Panc1 (cell line): ENCODE data around the gene PREPL. TPM values are rescaled to one million over a fixed set of nuclear protein-coding genes. Genes with fewer than 3 reads are reported as not detected.

ENCODE experiments used
- ATAC-seq: fragments of 200-7000 bp; cut with Tn5 transposase; 2 replicates; pipeline ENCODE4 v1.9.1; 2020; ENCODE audit warnings: mild to moderate bottlenecking, moderate library complexity
- BruUV-seq: library from RNA; stranded (reverse); fragments of 400-500 nt; replicated peaks from 2 replicates; lab custom pipeline; 2021; lab: Mats Ljungman, UMichigan
- CTCF ChIA-PET: fragments of 300-600 bp; sonication (Branson Sonifier 250); formaldehyde crosslinking; loops from one replicate; lab custom pipeline; 2022; ENCODE audit warnings: antibody characterized with exemption; lab: Charles Lee
- POLR2A ChIA-PET: fragments of 300-600 bp; sonication (Branson Sonifier 250); formaldehyde crosslinking; loops from one replicate; lab custom pipeline; 2022; ENCODE audit warnings: antibody characterized with exemption; lab: Charles Lee
- DNase-seq: peaks from one replicate; pipeline ENCODE4 v3.0.0-alpha.2; 2010; ENCODE audit warnings: low read depth, low spot score
- H3K27ac ChIP-seq: 2 replicates; pipeline ENCODE4 v1.5.1; 2011; ENCODE audit warnings: mild to moderate bottlenecking, low read length, inconsistent platforms
- H3K27me3 ChIP-seq: fragments of 200-500 bp; sonication (Bioruptor generic); 2 replicates; pipeline ENCODE4 v1.6.0; 2014; ENCODE audit warnings: low read length, inconsistent platforms; ENCODE audit not compliant: control insufficient read depth, insufficient read depth
- H3K36me3 ChIP-seq: fragments of 200-500 bp; sonication (Bioruptor generic); 2 replicates; pipeline ENCODE4 v1.5.1; 2014; ENCODE audit warnings: inconsistent platforms, mild to moderate bottlenecking, low read length, moderate library complexity; ENCODE audit not compliant: control insufficient read depth, insufficient read depth
- H3K4me1 ChIP-seq: 2 replicates; pipeline ENCODE4 v1.5.1; 2011; ENCODE audit warnings: inconsistent platforms, mild to moderate bottlenecking, low read length, moderate library complexity; ENCODE audit not compliant: control insufficient read depth, insufficient read depth
- H3K4me3 ChIP-seq, 2 experiments: 2 replicates each; pipeline ENCODE4 v1.5.1; 2011 to 2012; ENCODE audit warnings: low read depth in 2 of 2, low read length in 2 of 2, mild to moderate bottlenecking in 2 of 2, inconsistent platforms in 1 of 2, moderate library complexity in 1 of 2
- H3K9me3 ChIP-seq: fragments of 200-500 bp; sonication (Bioruptor generic); 2 replicates; pipeline ENCODE4 v1.5.1; 2014; ENCODE audit warnings: low read depth, mild to moderate bottlenecking, inconsistent platforms, low read length, moderate library complexity; ENCODE audit not compliant: control insufficient read depth, insufficient read depth
- POLR2AphosphoS5 ChIP-seq: IDR thresholded peaks from 2 replicates; pipeline ENCODE4 v1.6.1; 2012; ENCODE audit warnings: mild to moderate bottlenecking, low read depth, low read length, moderate library complexity
- SIN3A ChIP-seq: IDR thresholded peaks from 2 replicates; pipeline ENCODE4 v1.6.1; 2012; ENCODE audit warnings: low read depth, mild to moderate bottlenecking, low read length, moderate library complexity, borderline replicate concordance; ENCODE audit not compliant: insufficient read depth
- TCF7L2 ChIP-seq: IDR thresholded peaks from 2 replicates; pipeline ENCODE4 v1.6.1; 2011; ENCODE audit warnings: mild to moderate bottlenecking, low read depth, low read length, inconsistent platforms
- in situ Hi-C: cut with HindIII; loops from 2 replicates; pipeline ENCODE4 v1.10.0; 2016; ENCODE audit warnings: low sequenced_read_pairs, low pct_unique_long_range_greater_than_20kb
- intact Hi-C: fragments of 100-400 bp; cut with micrococcal nuclease; formaldehyde crosslinking; loops from one replicate; pipeline ENCODE4 v1.10.0; 2022; ENCODE audit not compliant: unreplicated experiment
- total RNA-seq: library from RNA; stranded (reverse); gene quantifications from one replicate; pipeline ENCODE4 v1.2.1, GENCODE V29; 2021; ENCODE audit not compliant: unreplicated experiment
- TF ChIP-seq, protein P1 (sequence below): fragments of 450-650 bp; IDR thresholded peaks from 2 replicates; pipeline ENCODE4 v1.5.1; 2017; ENCODE audit warnings: mild to moderate bottlenecking
- TF ChIP-seq, protein P2 (sequence below), 2 experiments: IDR thresholded peaks; 2 replicates each; pipeline ENCODE4 v1.6.1; 2011 to 2012; ENCODE audit warnings: low read depth in 2 of 2, control low read depth in 1 of 2, low read length in 1 of 2, mild to moderate bottlenecking in 1 of 2, moderate library complexity in 1 of 2; ENCODE audit not compliant: insufficient read depth in 1 of 2

PREPL gene
- total RNA-seq, 1 experiment from 2014 or later: 42.5 TPM

GRCh38 chr2:44295113-44295512 is 66.2 kb downstream of the PREPL start:
- POLR2A ChIA-PET: no interaction called here
- no peaks in the 10 kb centered on the region for H3K27me3 ChIP-seq
- H3K4me3 ChIP-seq: no peak overlapping the region
- BruUV-seq: no TSS peak
- in situ Hi-C loops (no loop called here), intact Hi-C loops (no loop called here)
- H3K4me1 ChIP-seq: peaks cover 12% of the 10 kb centered on the region
- CTCF ChIA-PET: no interaction called here
- H3K36me3 ChIP-seq: no peaks in the 10 kb centered on the region
- no peak for DNase-seq
- H3K27ac ChIP-seq: peak overlapping the region; percentile 66; the same call in 1 of the 2 replicates
- H3K9me3 ChIP-seq: no peaks in the 10 kb centered on the region
- ATAC-seq: no peak
- TF ChIP-seq, protein P1, sequence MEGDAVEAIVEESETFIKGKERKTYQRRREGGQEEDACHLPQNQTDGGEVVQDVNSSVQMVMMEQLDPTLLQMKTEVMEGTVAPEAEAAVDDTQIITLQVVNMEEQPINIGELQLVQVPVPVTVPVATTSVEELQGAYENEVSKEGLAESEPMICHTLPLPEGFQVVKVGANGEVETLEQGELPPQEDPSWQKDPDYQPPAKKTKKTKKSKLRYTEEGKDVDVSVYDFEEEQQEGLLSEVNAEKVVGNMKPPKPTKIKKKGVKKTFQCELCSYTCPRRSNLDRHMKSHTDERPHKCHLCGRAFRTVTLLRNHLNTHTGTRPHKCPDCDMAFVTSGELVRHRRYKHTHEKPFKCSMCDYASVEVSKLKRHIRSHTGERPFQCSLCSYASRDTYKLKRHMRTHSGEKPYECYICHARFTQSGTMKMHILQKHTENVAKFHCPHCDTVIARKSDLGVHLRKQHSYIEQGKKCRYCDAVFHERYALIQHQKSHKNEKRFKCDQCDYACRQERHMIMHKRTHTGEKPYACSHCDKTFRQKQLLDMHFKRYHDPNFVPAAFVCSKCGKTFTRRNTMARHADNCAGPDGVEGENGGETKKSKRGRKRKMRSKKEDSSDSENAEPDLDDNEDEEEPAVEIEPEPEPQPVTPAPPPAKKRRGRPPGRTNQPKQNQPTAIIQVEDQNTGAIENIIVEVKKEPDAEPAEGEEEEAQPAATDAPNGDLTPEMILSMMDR: no peak
- TF ChIP-seq TCF7L2 (no peak), SIN3A (no peak), POLR2AphosphoS5 (no peak)
- TF ChIP-seq, protein P2, sequence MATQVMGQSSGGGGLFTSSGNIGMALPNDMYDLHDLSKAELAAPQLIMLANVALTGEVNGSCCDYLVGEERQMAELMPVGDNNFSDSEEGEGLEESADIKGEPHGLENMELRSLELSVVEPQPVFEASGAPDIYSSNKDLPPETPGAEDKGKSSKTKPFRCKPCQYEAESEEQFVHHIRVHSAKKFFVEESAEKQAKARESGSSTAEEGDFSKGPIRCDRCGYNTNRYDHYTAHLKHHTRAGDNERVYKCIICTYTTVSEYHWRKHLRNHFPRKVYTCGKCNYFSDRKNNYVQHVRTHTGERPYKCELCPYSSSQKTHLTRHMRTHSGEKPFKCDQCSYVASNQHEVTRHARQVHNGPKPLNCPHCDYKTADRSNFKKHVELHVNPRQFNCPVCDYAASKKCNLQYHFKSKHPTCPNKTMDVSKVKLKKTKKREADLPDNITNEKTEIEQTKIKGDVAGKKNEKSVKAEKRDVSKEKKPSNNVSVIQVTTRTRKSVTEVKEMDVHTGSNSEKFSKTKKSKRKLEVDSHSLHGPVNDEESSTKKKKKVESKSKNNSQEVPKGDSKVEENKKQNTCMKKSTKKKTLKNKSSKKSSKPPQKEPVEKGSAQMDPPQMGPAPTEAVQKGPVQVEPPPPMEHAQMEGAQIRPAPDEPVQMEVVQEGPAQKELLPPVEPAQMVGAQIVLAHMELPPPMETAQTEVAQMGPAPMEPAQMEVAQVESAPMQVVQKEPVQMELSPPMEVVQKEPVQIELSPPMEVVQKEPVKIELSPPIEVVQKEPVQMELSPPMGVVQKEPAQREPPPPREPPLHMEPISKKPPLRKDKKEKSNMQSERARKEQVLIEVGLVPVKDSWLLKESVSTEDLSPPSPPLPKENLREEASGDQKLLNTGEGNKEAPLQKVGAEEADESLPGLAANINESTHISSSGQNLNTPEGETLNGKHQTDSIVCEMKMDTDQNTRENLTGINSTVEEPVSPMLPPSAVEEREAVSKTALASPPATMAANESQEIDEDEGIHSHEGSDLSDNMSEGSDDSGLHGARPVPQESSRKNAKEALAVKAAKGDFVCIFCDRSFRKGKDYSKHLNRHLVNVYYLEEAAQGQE (IDR thresholded peaks at IDR 0.05; ENCODE audit: insufficient read depth in 1 of 2, low read depth in 2 of 2, low read length in 1 of 2): no peak

DNA sequence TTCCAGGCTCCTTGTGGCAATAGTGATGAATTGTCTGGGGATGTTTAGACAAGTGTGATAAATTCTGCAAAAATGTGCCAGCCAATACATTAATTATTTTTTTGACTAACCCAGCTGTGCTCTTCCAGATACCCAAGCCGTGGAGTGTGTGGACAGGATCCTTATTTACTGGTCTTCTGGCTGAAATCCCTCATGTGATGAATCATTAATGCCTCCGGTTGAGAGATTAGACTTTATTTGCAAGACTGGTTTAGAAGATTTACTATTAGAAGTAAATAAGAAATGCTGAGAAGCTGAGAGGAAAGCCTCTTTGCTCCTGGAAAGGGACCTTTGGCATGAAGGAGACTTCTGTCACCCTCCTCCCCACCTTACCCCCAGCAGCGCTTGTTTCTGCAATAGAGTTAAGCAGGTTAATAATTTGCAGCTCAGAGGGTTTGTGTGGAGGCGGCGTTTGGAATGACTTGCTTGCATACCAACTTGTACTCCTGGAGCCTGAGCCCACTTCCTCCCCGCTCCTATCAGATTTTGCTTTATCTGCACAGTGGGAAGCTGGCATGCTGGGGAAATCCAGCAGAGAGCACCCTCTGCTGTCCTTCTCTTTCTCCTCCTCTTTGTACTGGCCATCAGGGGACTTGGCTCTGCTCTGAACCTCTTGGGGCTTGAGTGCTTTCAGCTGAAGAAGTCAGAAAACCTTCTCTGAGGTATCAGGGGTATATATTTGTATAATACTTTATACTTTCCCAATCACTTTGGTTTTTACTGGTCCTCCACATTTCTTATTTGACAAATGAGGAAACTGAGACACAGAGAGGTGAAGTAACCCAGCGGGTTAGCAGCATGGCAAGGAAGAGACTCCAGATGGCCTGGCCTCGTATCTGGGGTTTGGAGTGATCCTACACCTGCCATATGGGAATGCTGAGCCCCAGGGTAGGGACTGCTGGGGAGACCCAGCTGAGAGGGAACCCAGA is 69.7 kb downstream of the PREPL start:
- DNase-seq (peak; percentile 77), ATAC-seq (peak; percentile 94)
- TF ChIP-seq POLR2AphosphoS5: no peak
- TF ChIP-seq, protein P2 (IDR thresholded peaks at IDR 0.05; ENCODE audit: insufficient read depth in 1 of 2, low read depth in 2 of 2, low read length in 1 of 2): no peak
- no peak for TF ChIP-seq TCF7L2
- TF ChIP-seq SIN3A: no peak
- TF ChIP-seq, protein P1: peak; percentile 84
- ChIA-PET CTCF (interaction anchor here (0.7 to 0.9 kb wide), 3 partner anchors 20 to 238 kb away, joined by 3 to 4 read pairs (median 3); no protein-coding TSS in a partner anchor), POLR2A (no interaction called here)
- intact Hi-C loops (loop anchor here (5.0 kb wide), 1 partner anchor 49 kb away; no protein-coding TSS in a partner anchor), in situ Hi-C loops (no loop called here)
- Histone ChIP-seq H3K4me3 (peak overlapping the region in 1 of 2 experiments; percentile 32; a peak in 2 of 4 replicates), H3K9me3 (no peaks in the 10 kb centered on the region), H3K36me3 (no peaks in the 10 kb centered on the region), H3K27ac (peak overlapping the region; percentile 82), H3K4me1 (peaks cover 12% of the 10 kb centered on the region), H3K27me3 (no peaks in the 10 kb centered on the region)
- BruUV-seq: no TSS peak
